GM19238 (cell line): Measurements from ENCODE around the gene RIMBP2.
"Not testable (repeated sequence)": the region's sequence is repeated elsewhere in the genome, so short reads cannot be mapped to it uniquely, and the experiment has no call there.

Source experiments
- DNase-seq: peaks from one replicate; pipeline ENCODE4 v3.0.0; 2011; ENCODE audit warnings: low spot score; ENCODE audit not compliant: insufficient read length

Gene RIMBP2

DNA sequence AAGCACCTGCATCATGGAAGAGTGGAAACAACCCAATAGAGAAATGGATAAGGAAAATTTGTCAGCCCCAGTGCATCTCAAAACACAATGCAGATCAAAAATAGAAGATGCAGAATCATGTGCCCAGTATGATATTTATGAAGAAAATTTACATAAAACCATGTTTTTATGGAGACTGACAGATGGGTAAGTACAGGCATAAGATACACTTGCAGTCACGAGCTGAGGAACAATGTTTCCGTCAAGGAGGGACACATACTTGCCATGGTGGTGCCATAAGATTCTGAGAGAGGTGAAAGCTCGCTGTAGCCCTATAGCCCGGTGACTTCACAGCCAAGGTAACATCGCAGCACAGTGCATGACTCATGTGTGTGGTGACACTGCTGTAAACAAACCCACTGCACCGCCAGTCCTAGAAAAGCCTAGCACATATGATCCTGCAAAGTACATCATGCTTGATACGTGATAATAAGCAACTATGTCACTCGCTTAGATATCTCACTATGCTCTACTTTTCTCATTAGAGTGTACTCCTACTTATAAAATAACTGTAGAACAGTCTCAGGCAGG lies 112.6 kb downstream of the RIMBP2 start:
- DNase-seq = no peak

DNA sequence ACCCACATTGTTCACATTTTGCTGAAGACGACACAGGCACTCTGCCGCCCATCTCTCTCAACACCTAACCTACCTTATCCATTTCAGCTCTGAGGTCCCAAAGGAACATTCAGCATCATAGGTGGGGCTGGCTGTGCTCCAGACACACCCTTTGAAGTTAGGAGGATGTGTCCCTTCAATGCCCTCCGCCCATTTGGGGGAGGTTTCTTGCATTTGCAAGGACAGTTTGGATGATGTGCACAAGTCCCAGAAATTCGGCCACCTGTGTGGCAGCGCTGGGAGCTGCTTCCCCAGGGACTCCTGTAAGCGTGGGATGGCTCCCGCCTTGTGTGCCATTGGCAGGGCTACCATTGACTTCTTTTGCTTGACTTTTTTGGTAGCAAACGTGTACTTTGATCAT lies 113.8 kb downstream of the RIMBP2 start:
- no peak for DNase-seq

DNA sequence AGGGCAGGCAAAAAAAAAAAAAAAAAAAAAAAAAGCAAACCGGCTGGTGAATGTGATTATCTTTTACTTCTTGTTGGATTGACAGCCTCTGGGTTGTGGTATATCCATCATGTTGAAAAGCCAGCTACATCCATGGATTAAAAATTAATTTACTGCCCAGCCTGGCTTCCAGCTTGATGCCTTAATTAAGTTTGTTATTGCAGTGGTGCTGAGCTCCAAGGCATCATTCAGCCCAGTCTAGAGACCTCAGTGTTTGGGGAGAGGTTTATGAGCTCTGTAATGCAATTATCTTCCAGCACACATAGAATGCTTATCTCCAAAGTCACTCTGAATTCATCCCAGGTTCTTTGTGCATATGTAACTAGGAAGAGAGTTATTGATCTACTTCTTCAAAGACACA lies 114.8 kb downstream of the RIMBP2 start:
- DNase-seq = no peak

DNA sequence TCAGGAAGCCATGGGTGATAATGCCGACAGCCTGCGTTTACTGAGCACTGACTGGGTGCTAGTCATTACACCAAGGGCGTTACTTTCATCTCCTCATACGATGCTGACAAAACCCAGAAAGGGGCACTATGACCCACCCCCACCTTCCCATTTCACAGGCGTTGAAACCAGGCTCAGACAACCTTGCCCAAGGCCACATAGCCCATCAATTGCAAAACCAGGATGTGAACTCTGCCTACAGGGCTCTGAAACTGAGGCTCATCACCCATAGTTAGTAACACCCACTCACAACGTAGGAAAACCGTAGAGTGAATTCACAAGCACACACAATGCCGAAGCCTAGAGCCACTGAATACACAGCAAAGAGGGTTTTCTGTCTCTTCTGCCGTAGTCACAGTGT lies 119.9 kb downstream of the RIMBP2 start:
- no peak for DNase-seq

DNA sequence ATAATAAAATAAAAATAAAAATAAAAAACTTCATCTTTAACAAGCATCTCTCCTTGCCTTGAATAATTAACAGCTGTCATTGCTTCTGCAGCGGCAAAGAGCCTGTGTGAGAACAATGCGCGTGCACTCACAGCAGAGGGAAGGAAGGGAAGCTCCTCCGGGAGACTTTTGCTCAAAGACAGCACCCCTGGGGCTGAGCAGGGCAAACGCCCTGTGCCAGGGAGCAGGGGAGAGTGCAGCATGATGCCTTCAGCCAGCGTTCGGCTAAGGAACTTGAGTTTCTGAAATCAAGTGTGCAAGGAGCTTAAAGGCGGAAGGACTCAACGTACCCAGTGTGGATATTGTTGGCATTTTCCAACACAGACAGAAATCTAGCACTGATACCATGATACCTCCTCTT lies 120.5 kb downstream of the RIMBP2 start:
- DNase-seq = no peak

DNA sequence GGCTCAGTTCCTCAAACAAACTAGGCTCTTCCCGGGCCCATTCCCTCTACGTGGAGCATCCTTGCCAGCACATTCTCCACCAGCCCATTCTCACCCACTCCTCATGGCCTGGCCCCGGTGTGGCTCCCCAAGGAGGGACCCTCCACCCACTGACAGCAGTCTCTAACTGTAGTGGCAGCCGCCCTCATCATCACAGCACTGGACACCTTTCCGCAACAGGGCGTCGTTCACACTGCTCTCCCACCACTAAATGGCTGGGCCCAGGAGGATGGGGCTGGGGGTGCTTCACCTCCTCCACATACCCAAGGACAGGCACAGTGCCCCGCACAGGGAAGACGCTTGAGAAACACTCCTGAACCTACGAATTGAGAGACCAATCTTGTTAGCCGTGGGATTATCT lies 123.0 kb downstream of the RIMBP2 start:
- no peak for DNase-seq

DNA sequence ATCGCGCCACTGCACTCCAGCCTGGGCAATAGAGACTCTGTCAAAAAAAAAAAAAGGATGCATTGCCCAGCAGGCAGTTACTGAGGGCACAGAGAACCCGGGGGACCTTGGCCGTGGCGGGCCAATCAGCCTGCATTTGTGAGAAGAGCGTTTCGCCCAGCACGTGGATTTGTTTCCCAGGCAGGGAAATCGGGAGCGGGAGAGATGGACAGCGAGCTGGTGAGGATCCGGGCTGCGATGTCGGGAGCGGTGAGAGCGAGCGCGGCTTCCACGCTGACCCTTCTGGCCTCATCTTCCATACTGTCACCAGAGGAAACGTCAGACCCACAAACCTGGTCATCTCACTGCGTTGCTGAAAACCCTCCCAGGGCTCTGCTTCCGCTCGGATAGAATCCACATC lies 123.5 kb downstream of the RIMBP2 start:
- DNase-seq = no peak

DNA sequence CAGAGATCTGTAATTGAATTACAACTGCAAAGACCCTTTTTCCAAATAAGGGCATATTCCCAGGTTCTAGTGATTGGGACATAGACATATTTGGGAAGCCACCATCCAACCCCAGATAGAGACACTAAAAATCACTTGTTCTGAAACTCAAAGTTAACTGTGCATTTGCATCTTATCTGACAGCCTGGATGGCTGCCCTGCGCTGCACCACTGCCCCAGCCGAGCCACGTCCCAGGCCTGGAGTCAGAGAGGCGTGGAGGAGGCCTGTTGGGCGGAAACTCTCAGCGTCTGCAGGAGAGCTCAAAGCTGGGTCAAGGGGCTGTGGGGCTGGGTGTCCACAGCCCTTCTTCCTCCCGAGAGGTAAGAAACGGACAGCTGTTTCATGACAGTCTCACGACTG lies 124.4 kb downstream of the RIMBP2 start:
- DNase-seq = no peak

DNA sequence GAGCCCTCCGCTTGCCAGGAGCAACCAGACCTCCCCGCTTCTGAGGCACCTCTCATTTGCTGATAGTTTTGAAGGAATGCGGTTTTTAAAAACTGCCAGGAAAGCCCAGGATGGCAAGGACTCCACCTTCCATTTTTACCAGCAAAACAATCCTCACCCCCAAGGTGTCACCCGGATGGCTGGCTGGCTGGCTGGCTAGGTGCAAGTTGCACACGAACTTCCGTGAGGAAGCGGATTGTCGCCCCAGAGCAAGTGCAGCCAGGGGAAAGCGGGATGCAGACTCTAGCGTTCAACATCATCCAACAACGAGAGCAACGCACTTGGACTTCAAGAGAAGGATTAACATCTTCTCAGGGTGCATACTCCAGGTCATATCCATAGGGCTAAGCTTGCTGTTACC lies 125.4 kb downstream of the RIMBP2 start:
- no peak for DNase-seq

DNA sequence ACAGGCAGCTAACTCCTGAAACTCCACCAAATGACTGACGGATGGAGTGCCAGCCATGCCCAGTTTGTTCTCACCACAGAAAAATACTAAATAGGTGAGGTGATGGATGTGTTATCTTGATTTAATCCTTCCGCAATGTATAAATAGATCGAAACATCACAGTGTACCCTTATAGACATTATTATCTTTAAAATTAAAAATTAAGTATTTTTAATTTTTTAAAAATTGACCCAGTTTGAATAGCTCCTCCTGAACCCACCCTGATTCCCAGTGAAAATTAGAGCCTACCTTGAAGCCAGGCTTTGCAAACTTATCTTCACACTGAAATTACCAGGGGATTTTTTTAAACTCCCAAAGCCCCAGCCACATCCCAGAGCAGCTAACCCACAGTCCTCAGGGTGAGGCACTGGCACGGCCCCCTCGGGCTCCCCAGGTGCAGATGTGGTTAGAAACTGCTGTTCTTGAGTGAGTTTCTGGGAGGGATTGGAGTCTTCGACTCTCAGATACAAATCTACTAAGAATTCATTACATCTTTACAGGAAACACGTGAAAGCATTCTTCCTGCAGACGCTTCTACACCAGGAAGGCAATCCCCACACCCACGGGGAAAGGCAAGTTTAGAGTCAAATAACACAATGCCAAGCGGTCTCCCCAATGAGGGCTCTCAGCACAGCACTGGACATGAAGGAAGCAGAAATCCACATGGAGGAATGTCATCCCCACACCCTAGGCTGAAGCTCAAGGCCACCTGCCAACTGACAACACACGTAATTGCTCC lies 126.4 kb downstream of the RIMBP2 start:
- no peak for DNase-seq

DNA sequence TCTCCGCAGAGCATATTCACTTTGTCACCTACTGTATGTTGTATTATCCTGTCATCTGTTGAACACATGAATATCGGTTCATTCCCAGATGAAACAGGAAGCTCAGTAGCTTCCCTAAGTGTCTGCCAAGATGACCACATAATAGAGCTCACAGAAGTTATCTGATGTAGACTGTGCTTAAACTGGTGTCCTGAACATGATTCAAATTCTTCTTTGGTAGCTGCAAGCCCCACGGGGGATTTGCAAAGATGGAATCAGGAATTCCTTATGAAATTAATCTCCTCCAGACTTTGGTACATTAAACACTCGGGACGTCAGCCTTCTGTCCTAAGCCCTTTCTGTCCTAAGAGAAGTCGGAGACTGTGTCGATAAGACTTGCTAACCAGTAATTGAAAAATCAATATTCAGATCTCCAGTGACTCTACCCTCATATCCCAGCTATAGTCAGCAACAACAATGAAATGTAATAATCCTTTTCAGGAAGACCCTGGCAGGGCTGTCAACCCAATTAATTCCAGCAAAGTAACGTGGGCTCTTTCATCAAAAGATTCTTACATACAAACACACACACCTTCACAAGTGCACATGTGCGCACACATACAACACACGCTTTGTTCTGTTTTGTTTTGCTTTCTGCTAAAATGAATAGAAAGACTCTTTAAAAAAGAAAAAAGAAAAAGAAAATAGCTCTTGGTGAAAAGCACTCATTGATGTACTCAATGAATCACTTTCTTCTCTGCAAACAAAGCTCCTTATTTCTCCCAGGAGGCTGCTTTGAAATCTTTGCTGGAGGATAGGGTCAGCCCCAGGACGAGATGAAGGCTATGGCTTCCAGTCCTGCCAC lies 127.2 kb downstream of the RIMBP2 start:
- DNase-seq = no peak

DNA sequence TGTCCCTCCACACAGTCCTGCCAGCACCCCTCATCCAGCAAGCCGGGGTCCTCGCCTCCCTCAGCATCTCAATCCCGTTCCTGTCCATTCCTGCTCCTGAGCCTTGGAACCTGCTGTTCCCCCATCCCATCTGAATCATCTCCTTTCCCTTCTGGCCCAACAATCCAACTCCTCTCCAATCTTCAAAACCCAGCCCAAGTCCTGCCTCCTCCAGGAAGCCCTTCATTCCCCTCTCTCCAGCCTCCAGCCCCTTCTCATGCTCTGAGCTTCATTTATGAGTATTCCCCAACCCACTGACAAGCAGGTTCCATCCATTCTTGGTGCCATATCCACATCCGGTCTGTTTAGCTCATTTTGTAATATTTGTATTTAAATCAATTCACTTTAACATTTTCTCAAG lies 128.1 kb downstream of the RIMBP2 start:
- no peak for DNase-seq

DNA sequence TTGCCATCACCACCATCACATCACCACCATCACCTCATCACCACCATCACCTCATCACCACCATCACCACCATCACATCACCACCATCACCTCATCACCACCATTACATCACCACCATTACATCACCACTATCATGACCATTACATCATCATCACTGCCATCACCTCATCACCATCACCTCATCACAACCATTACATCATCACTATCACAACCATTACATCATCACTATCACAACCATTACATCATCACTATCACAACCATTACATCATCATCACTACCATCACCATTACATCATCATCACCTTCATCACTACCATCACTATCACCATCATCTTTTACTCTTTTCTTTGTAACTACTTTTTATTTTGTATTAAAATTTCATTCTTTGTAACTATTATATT lies 131.6 kb downstream of the RIMBP2 start:
- not testable (repeated sequence) for DNase-seq

DNA sequence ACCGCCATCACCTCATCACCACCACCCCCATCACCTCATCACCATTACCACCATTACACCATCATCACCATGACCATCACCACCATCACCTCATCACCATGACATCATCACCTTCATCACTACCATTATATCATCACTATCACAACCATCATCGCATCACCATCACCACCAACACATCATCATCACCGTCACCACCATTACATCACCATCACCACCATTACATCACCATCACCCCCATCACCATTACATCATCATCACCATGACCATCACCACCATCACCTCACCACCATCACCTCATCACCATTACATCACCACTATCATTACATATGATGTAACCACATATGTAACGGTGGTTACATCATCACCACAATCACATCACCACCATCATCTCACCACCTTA lies 132.3 kb downstream of the RIMBP2 start:
- DNase-seq = no peak

DNA sequence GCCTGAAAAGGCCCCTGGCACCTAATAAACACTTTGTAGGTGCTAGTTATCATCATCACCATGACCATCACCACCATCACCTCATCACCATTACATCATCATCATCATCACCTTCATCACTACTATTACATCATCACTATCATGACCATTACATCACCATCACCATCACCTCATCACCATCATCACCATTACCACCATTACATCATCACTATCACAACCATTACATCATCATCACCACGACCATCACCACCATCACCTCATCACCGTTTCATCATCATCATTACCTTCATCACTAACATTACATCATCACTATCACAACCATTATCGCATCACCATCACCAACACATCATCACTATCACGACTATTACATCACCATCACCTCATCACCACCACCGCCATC lies 132.8 kb downstream of the RIMBP2 start:
- DNase-seq = no peak

DNA sequence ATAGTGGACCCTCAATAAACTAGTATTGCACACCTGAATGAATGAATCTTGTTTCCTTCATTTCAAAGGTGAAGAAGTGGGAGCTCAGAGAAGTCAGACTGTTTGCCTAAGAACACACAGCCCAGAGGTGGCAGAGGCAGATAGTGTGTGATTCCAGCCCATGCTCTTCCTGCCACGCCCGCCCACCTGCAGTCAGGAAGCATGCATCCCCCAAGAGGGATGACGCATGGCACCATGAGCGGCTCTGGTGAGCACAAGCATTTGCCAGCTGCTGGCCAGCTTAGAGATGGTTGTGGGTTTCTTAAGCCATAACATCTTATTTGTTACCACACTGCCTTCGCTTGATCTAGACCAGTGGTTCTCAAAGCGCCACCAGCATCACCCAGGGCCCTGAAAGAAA lies 133.8 kb downstream of the RIMBP2 start:
- no peak for DNase-seq

DNA sequence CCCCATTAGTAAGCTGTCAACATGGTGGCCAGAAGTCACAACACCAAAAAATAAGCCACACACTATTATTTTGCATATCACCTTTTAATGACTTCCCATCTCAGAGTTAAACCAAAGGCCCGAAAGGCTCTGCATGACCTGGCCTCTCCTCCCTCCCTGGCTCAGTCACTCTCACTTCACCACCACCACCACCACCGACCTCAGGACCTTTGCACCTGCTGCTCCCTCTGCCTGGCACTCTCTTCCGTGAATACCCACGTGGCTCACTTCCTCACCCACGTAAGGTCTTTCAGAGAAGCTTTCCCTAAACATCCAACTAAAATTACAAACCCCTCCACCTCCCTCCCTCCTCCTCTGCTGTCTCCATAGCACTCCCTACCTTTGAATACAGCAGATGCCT lies 134.3 kb downstream of the RIMBP2 start:
- DNase-seq = no peak

DNA sequence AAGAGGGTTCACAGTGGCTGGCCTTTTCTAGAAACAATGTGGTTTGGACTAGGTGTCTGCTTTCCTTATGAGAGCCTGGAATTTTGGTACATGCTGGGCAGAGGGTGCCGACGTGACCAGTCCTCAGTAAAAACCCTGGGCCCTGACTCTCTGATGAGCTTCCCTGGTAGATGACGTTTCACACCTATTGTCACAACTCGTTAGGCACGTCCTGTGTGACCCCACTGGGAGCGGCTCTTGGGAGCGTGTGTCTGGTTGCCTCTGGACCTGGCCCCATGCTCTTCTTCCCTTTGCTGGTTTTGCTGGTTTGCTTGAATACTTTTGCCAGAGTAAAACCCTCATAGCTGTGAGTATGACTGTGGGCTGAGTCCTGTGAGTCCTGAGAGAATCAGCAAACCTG lies 136.9 kb downstream of the RIMBP2 start:
- no peak for DNase-seq

DNA sequence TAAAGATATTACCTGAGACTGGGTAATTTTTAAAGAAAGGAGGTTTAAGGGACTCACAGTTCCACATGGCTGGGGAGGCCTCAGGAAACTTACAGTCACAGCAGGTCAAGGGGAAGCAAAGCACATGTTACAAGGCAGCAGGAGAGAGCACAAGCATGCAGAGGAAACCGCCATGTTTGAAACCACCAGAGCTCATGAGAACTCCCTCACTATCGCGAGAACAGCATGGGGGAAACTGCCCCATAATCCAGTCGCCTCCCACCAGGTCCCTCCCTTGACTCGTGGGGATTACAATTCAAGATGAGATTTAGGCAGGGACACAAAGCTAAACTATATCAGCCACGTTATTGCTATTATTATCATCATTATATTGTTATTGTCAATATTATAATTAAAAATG lies 138.7 kb downstream of the RIMBP2 start:
- no peak for DNase-seq

DNA sequence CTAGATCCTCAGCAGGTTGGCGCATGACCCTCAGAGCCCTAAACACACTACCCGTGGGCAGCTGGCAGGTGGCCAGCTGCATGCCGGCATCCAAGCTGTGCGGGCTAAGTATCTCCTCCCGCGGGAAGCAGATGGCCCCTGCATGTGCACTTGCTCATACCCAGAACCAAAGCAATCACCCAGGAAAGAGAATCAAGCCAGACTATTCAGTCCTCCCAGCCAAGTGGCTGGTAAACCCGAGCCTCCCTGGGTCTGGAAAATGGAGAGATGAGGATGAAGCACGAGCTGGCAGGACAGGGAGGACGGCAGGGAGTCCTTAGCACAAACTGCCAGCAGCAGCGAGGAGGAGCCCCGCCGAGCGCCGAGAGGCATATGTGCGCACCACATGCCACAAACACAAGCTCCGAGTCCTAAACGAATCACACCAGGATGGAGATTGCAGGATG lies 139.7 kb downstream of the RIMBP2 start:
- no peak for DNase-seq

DNA sequence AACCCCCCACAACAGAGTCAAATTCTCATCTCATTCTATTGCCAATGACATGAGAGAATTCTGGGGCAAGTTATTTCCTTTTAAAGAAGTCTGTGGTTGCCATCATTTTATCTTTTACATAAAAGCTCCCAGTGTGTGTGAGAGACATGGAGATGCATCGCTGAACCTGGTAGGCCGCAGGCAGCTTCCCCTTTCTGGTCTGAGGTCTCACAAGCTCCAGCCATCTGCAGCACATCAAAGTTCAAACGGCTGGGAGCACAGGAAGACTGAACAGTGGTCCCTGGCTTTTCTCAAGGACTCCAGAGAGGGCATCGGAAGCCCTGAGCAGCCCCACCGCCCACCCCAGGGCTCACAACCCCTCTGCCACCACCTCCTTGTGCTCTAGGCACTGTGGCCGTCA lies 141.7 kb downstream of the RIMBP2 start:
- no peak for DNase-seq

DNA sequence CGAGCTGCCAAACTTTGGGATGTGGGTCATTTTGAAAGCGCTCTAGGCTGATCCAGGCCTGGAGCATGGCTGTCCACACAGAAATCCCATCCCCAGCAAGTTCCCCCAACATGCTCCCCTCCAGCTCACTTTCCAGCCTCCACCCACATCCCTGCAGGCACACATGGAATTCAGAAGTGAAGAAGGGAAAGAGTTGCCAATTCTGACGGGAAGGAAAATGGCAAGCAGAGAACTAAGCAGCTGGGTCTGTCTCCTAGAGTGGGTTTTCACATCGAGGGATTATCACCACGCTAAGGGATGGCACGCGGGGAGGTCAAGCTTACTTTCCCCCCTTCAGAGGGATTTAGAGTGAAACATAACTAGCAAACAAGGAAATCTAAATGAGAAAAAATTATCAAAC lies 142.3 kb downstream of the RIMBP2 start:
- no peak for DNase-seq

DNA sequence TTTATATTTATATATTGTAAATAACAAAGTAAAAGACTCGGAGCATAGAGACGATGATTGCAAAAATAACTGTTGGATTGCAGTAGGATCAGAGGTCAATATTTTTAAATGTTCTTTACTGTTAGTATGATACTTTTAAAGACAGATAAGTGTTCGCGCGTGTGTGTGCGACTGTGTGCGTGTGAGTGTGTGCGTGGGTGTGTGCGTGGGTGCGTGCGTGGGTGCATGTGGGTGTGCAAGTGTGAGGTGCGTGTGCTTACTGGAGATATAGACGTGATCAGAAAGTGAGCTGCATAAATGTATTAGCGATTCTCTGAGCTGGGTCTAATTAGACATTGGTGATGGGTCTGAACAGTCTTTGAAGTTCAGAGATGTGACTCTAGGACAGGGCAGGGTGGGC lies 142.9 kb downstream of the RIMBP2 start:
- DNase-seq = no peak
